Liver (tissue), 9 donors: Measurements from ENCODE around the gene ZNF674. TPM values are rescaled to one million over a fixed set of nuclear protein-coding genes. Genes with fewer than 3 reads are reported as not detected.

Source experiments
- DNase-seq: peaks from one replicate; pipeline ENCODE4 v3.0.0-alpha.2; 2017; ENCODE audit warnings: low spot score
- H3K27ac ChIP-seq, 2 donors: one replicate each; pipeline ENCODE4 v1.7.0; 2013; ENCODE audit warnings: inconsistent platforms in 2 of 2, low read length in 2 of 2, control low read depth in 1 of 2, low read depth in 1 of 2, mild to moderate bottlenecking in 1 of 2
- H3K27me3 ChIP-seq, 4 donors: one replicate each; pipeline versions ENCODE4 v1.6.1 to v1.7.0; 2013; ENCODE audit warnings: low read length in 3 of 4, inconsistent platforms in 1 of 4, mild to moderate bottlenecking in 1 of 4, moderate library complexity in 1 of 4; ENCODE audit not compliant: control insufficient read depth in 4 of 4, insufficient read depth in 4 of 4
- H3K36me3 ChIP-seq, 4 donors: one replicate each; pipeline versions ENCODE4 v1.6.1 to v1.7.0; 2013; ENCODE audit warnings: low read length in 3 of 4, mild to moderate bottlenecking in 3 of 4, low read depth in 1 of 4, moderate library complexity in 1 of 4; ENCODE audit not compliant: control insufficient read depth in 4 of 4, insufficient read depth in 3 of 4
- H3K4me1 ChIP-seq, 4 donors: one replicate each; pipeline versions ENCODE4 v1.6.1 to v1.7.0; 2013; ENCODE audit warnings: low read length in 3 of 4, mild to moderate bottlenecking in 3 of 4, moderate library complexity in 1 of 4; ENCODE audit not compliant: control insufficient read depth in 4 of 4, insufficient read depth in 4 of 4
- H3K4me3 ChIP-seq, 3 donors: one replicate each; pipeline versions ENCODE4 v1.6.1 to v1.7.0; 2013; ENCODE audit warnings: low read length in 3 of 3, control low read depth in 1 of 3, low read depth in 1 of 3, mild to moderate bottlenecking in 1 of 3
- H3K9ac ChIP-seq, 2 donors: one replicate each; pipeline ENCODE4 v1.7.0; 2013; ENCODE audit warnings: low read length in 2 of 2, mild to moderate bottlenecking in 2 of 2, moderate library complexity in 2 of 2, control low read depth in 1 of 2, low read depth in 1 of 2
- H3K9me3 ChIP-seq, 4 donors: one replicate each; pipeline versions ENCODE4 v1.6.1 to v1.7.0; 2013; ENCODE audit warnings: low read length in 3 of 4; ENCODE audit not compliant: control insufficient read depth in 4 of 4
- EGR1 ChIP-seq, 2 donors: IDR thresholded peaks; 2 replicates each; pipeline ENCODE4 v1.6.1; 2016 to 2018; ENCODE audit warnings: antibody characterized with exemption in 2 of 2, low read depth in 2 of 2
- FOXA1 ChIP-seq: IDR thresholded peaks from 2 replicates; pipeline ENCODE4 v1.6.1; 2016; ENCODE audit warnings: antibody characterized with exemption
- FOXA2 ChIP-seq: IDR thresholded peaks from 2 replicates; pipeline ENCODE4 v1.6.1; 2016; ENCODE audit warnings: antibody characterized with exemption
- GABPA ChIP-seq, 2 donors: IDR thresholded peaks in 1 of 2; conservative IDR thresholded peaks in 1 of 2; 2 replicates each; pipeline ENCODE4 v1.6.1; 2016; ENCODE audit warnings: antibody characterized with exemption in 2 of 2, mild to moderate bottlenecking in 1 of 2, moderate library complexity in 1 of 2
- HNF4A ChIP-seq, 2 donors: conservative IDR thresholded peaks; 2 replicates each; pipeline ENCODE4 v1.6.1; 2016; ENCODE audit warnings: antibody characterized with exemption in 2 of 2, mild to moderate bottlenecking in 2 of 2
- HNF4G ChIP-seq: IDR thresholded peaks from 2 replicates; pipeline ENCODE4 v1.6.1; 2016; ENCODE audit warnings: antibody characterized with exemption
- JUND ChIP-seq, 2 donors: IDR thresholded peaks; 2 replicates each; pipeline ENCODE4 v1.6.1; 2016; ENCODE audit warnings: antibody characterized with exemption in 2 of 2
- NR2F2 ChIP-seq: IDR thresholded peaks from 2 replicates; pipeline ENCODE4 v1.6.1; 2016; ENCODE audit warnings: antibody characterized with exemption
- RAD21 ChIP-seq, 2 donors: IDR thresholded peaks; 2 replicates each; pipeline ENCODE4 v1.6.1; 2016; ENCODE audit warnings: antibody characterized with exemption in 2 of 2, mild to moderate bottlenecking in 2 of 2
- RXRA ChIP-seq, 2 donors: IDR thresholded peaks; 2 replicates each; pipeline ENCODE4 v1.6.1; 2017 to 2018; ENCODE audit warnings: antibody characterized with exemption in 2 of 2, mild to moderate bottlenecking in 1 of 2
- SP1 ChIP-seq: IDR thresholded peaks from 2 replicates; pipeline ENCODE4 v1.6.1; 2018; ENCODE audit warnings: antibody characterized with exemption, mild to moderate bottlenecking
- TAF1 ChIP-seq: conservative IDR thresholded peaks from 2 replicates; pipeline ENCODE4 v1.6.1; 2016; ENCODE audit warnings: antibody characterized with exemption, mild to moderate bottlenecking
- YY1 ChIP-seq: IDR thresholded peaks from 2 replicates; pipeline ENCODE4 v1.6.1; 2016; ENCODE audit warnings: antibody characterized with exemption, mild to moderate bottlenecking
- WGBS: extraction: QIAGEN DNeasy Blood & Tissue Kit; methylation state at CpG from one replicate; pipeline ENCODE4 v1.1.7; 2013; 5-methylcytosine and 5-hydroxymethylcytosine counted together
- polyA plus RNA-seq, 2 donors: library from polyadenylated mRNA; stranded (reverse) in 1 of 2; unstranded in 1 of 2; fragments of 200-250 nt in 1 of 2; fragments of >200 nt in 1 of 2; fragmentation: Nextera tagmentation in 1 of 2; extraction: Ambion mirVana in 1 of 2; gene quantifications; one replicate each; pipeline versions ENCODE4 v1.2.1 to v1.2.3, GENCODE V29; 2013 to 2015
- total RNA-seq, 2 donors: library from RNA; depleted of rRNA; stranded (reverse); fragments of >200 nt; gene quantifications; one replicate each; pipeline ENCODE4 v1.2.3, GENCODE V29; 2014
- TF ChIP-seq, protein P1 (sequence below): fragments of 150-350 bp; IDR thresholded peaks from 2 replicates; pipeline ENCODE4 v1.5.1; 2017; ENCODE audit warnings: improper control_type of control experiment, low read depth, low read length; ENCODE audit not compliant: missing input control
- TF ChIP-seq, protein P2 (sequence below): IDR thresholded peaks from 2 replicates; pipeline ENCODE4 v1.6.1; 2016; ENCODE audit warnings: antibody characterized with exemption
- TF ChIP-seq, protein P3 (sequence below): IDR thresholded peaks from 2 replicates; pipeline ENCODE4 v1.6.1; 2016; ENCODE audit warnings: antibody characterized with exemption
- TF ChIP-seq, protein P4 (sequence below): IDR thresholded peaks from 2 replicates; pipeline ENCODE4 v1.6.1; 2016; ENCODE audit warnings: antibody characterized with exemption, mild to moderate bottlenecking
- TF ChIP-seq, protein P5 (sequence below): IDR thresholded peaks from 2 replicates; pipeline ENCODE4 v1.6.1; 2016; ENCODE audit warnings: antibody characterized with exemption
- donor health status: healthy.
- donor health status: healthy.
- donor health status: healthy.
- donor health status: healthy.
- donor health status: healthy.

The ZNF674 gene
- total and polyA plus RNA-seq, 4 donors: 0.84 to 3.6 (median 2.1) TPM

DNA sequence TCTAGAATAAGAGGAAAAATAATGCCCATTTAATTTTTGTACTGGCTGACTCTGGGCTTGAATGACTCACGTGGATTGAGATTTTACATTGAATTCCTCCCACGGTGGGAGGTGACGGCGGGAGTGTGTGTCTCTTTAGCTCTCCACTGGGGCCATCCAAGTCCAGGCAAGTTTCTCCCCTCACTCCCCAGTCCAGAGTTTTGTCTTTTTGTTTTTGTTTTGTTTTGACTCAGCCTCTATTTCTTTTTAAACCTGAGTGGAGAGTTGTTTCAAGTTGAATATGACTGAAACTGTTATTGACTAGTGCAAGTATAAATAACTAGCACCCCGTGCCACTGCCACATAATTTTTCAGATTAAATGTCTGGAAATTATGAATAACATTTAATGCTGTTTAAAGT lies 41.9 kb upstream of the ZNF674 start:
- WGBS: 73% methylated on average over 5 of the region's 5 CpGs
- H3K4me1 ChIP-seq: peaks cover 5 to 30% (median 19%) of the 10 kb centered on the region in 4 donors
- no peaks in the 10 kb centered on the region for H3K9me3 ChIP-seq
- TF ChIP-seq HNF4G (no peak), JUND (IDR thresholded peaks at IDR 0.05) (no peak), RXRA (IDR thresholded peaks at IDR 0.05) (no peak), TAF1 (no peak), YY1 (no peak), HNF4A (conservative IDR thresholded peaks at IDR 0.05) (no peak), RAD21 (IDR thresholded peaks at IDR 0.05) (no peak), GABPA (IDR thresholded peaks at IDR 0.05 in 1 of 2, conservative IDR thresholded peaks at IDR 0.05 in 1 of 2) (no peak), SP1 (no peak), NR2F2 (no peak), FOXA2 (no peak), FOXA1 (no peak), EGR1 (IDR thresholded peaks at IDR 0.05; ENCODE audit: low read depth in 2 of 2) (no peak)
- TF ChIP-seq, protein P1, sequence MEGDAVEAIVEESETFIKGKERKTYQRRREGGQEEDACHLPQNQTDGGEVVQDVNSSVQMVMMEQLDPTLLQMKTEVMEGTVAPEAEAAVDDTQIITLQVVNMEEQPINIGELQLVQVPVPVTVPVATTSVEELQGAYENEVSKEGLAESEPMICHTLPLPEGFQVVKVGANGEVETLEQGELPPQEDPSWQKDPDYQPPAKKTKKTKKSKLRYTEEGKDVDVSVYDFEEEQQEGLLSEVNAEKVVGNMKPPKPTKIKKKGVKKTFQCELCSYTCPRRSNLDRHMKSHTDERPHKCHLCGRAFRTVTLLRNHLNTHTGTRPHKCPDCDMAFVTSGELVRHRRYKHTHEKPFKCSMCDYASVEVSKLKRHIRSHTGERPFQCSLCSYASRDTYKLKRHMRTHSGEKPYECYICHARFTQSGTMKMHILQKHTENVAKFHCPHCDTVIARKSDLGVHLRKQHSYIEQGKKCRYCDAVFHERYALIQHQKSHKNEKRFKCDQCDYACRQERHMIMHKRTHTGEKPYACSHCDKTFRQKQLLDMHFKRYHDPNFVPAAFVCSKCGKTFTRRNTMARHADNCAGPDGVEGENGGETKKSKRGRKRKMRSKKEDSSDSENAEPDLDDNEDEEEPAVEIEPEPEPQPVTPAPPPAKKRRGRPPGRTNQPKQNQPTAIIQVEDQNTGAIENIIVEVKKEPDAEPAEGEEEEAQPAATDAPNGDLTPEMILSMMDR: no peak
- TF ChIP-seq, protein P2, sequence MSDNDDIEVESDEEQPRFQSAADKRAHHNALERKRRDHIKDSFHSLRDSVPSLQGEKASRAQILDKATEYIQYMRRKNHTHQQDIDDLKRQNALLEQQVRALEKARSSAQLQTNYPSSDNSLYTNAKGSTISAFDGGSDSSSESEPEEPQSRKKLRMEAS: no peak
- TF ChIP-seq, protein P3, sequence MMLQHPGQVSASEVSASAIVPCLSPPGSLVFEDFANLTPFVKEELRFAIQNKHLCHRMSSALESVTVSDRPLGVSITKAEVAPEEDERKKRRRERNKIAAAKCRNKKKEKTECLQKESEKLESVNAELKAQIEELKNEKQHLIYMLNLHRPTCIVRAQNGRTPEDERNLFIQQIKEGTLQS: no peak
- TF ChIP-seq, protein P4, sequence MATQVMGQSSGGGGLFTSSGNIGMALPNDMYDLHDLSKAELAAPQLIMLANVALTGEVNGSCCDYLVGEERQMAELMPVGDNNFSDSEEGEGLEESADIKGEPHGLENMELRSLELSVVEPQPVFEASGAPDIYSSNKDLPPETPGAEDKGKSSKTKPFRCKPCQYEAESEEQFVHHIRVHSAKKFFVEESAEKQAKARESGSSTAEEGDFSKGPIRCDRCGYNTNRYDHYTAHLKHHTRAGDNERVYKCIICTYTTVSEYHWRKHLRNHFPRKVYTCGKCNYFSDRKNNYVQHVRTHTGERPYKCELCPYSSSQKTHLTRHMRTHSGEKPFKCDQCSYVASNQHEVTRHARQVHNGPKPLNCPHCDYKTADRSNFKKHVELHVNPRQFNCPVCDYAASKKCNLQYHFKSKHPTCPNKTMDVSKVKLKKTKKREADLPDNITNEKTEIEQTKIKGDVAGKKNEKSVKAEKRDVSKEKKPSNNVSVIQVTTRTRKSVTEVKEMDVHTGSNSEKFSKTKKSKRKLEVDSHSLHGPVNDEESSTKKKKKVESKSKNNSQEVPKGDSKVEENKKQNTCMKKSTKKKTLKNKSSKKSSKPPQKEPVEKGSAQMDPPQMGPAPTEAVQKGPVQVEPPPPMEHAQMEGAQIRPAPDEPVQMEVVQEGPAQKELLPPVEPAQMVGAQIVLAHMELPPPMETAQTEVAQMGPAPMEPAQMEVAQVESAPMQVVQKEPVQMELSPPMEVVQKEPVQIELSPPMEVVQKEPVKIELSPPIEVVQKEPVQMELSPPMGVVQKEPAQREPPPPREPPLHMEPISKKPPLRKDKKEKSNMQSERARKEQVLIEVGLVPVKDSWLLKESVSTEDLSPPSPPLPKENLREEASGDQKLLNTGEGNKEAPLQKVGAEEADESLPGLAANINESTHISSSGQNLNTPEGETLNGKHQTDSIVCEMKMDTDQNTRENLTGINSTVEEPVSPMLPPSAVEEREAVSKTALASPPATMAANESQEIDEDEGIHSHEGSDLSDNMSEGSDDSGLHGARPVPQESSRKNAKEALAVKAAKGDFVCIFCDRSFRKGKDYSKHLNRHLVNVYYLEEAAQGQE: no peak
- TF ChIP-seq, protein P5, sequence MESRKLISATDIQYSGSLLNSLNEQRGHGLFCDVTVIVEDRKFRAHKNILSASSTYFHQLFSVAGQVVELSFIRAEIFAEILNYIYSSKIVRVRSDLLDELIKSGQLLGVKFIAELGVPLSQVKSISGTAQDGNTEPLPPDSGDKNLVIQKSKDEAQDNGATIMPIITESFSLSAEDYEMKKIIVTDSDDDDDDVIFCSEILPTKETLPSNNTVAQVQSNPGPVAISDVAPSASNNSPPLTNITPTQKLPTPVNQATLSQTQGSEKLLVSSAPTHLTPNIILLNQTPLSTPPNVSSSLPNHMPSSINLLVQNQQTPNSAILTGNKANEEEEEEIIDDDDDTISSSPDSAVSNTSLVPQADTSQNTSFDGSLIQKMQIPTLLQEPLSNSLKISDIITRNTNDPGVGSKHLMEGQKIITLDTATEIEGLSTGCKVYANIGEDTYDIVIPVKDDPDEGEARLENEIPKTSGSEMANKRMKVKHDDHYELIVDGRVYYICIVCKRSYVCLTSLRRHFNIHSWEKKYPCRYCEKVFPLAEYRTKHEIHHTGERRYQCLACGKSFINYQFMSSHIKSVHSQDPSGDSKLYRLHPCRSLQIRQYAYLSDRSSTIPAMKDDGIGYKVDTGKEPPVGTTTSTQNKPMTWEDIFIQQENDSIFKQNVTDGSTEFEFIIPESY: no peak
- no peaks in the 10 kb centered on the region for H3K36me3 ChIP-seq
- DNase-seq: no peak
- no peaks in the 10 kb centered on the region for H3K27me3 ChIP-seq
- H3K4me3 ChIP-seq: no peak overlapping the region
- H3K9ac ChIP-seq: no peak overlapping the region
- peak overlapping the region; percentile 56 to 66 for H3K27ac ChIP-seq
